Hepatocyte (in vitro differentiated cells): ENCODE results near the gene GALNT18.

Experiments
- EZH2 ChIP-seq: fragments of 200-600 bp; sonication (generic); IDR thresholded peaks from 2 replicates; pipeline ENCODE4 v1.6.1; 2016; ENCODE audit warnings: antibody characterized with exemption, mild to moderate bottlenecking, borderline replicate concordance
- EZH2phosphoT487 ChIP-seq: fragments of 200-600 bp; sonication (generic); IDR thresholded peaks from one replicate; pipeline ENCODE4 v1.6.1; 2018; ENCODE audit warnings: antibody characterized with exemption, mild to moderate bottlenecking, low read depth, moderate library complexity; ENCODE audit not compliant: unreplicated experiment, severe bottlenecking
- TF ChIP-seq, protein P1 (sequence below): fragments of 200-600 bp; sonication (generic); IDR thresholded peaks from 2 replicates; pipeline ENCODE4 v1.5.1; 2016; ENCODE audit warnings: antibody characterized with exemption, mild to moderate bottlenecking; ENCODE audit not compliant: poor library complexity

DNA sequence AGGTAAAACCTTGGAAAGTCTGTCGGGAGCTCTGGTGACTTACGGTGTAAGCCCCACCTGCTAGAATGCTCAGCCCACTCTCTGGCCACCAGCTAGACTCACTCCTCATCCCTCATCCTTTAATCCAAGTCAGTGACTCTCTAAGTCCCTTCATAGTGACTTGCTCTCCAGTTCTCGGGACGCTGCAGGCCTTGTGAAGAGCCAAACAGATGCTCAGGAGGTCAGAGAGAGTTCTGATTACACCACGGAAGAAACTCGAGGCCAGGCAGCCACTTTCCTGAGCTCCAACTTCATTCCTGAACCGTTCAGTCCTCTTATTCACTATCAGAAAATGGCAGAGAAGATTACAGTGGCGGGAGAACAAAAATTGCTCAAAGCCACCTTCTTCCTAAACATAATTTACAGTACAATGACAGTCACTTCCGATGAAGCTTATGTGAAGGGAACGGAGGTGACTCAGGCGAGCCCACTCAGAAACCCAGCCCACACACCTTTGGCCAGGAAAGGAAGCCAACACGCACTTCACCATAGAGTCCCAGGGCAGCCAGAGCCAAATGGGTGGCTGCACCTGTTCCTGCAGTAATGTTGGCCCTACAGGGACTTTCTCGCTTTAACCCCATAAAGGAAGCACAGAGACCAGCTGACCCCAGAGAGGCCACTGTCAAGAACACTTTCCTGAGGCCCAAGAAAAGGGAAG, 100.4 kb downstream of the GALNT18 start:
- TF ChIP-seq, protein P1, sequence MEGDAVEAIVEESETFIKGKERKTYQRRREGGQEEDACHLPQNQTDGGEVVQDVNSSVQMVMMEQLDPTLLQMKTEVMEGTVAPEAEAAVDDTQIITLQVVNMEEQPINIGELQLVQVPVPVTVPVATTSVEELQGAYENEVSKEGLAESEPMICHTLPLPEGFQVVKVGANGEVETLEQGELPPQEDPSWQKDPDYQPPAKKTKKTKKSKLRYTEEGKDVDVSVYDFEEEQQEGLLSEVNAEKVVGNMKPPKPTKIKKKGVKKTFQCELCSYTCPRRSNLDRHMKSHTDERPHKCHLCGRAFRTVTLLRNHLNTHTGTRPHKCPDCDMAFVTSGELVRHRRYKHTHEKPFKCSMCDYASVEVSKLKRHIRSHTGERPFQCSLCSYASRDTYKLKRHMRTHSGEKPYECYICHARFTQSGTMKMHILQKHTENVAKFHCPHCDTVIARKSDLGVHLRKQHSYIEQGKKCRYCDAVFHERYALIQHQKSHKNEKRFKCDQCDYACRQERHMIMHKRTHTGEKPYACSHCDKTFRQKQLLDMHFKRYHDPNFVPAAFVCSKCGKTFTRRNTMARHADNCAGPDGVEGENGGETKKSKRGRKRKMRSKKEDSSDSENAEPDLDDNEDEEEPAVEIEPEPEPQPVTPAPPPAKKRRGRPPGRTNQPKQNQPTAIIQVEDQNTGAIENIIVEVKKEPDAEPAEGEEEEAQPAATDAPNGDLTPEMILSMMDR: no peak
- TF ChIP-seq EZH2phosphoT487 (no peak), EZH2 (no peak)
